ENCODE results near the gene MINDY3. TPM values are rescaled to one million over a fixed set of nuclear protein-coding genes. Genes with fewer than 3 reads are reported as not detected.
A peak's percentile ranks its signal among the peaks of the same experiment; 100 is the strongest.

MINDY3 gene
- total RNA-seq, 1 donor: 43.6 TPM

DNA sequence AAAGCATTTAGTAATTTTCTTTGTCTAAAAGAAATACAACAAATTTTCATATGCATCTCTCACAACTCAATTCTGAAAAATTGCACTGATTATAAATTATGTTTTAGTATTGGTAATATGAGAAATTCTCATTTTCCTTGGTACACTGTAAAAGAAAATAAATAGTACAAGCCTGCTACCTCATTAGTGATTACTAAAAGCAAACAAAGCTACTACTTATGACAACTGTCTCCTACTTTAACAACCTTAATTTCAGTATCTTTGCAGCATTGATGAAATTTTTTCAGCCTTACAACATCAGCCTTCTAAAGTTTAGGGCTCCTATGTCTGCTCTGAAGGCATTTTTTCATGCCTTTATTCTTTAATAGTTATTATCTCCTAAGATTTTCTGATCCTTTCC lies 65.7 kb downstream of the MINDY3 start:
- no peak overlapping the region for H3K4me3 ChIP-seq (ENCODE audit: low read depth, low read length)
- no peak for DNase-seq (ENCODE audit: low read depth)
- TF ChIP-seq, protein P1, sequence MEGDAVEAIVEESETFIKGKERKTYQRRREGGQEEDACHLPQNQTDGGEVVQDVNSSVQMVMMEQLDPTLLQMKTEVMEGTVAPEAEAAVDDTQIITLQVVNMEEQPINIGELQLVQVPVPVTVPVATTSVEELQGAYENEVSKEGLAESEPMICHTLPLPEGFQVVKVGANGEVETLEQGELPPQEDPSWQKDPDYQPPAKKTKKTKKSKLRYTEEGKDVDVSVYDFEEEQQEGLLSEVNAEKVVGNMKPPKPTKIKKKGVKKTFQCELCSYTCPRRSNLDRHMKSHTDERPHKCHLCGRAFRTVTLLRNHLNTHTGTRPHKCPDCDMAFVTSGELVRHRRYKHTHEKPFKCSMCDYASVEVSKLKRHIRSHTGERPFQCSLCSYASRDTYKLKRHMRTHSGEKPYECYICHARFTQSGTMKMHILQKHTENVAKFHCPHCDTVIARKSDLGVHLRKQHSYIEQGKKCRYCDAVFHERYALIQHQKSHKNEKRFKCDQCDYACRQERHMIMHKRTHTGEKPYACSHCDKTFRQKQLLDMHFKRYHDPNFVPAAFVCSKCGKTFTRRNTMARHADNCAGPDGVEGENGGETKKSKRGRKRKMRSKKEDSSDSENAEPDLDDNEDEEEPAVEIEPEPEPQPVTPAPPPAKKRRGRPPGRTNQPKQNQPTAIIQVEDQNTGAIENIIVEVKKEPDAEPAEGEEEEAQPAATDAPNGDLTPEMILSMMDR (IDR thresholded peaks at IDR 0.05; ENCODE audit: insufficient read depth, low read length): no peak

- TF ChIP-seq, protein P1 (IDR thresholded peaks at IDR 0.05; ENCODE audit: insufficient read depth, low read length): no peak
- no peak for DNase-seq (ENCODE audit: low read depth)
- H3K4me3 ChIP-seq (ENCODE audit: low read depth, low read length): no peak overlapping the region
These were observed 66.6 kb downstream of the MINDY3 start for GRCh38 chr10:15793664-15794063.

GRCh38 chr10:15792777-15793176 lies 67.5 kb downstream of the MINDY3 start:
- no peak for DNase-seq (ENCODE audit: low read depth)
- TF ChIP-seq, protein P1 (IDR thresholded peaks at IDR 0.05; ENCODE audit: insufficient read depth, low read length): no peak
- H3K4me3 ChIP-seq (ENCODE audit: low read depth, low read length): no peak overlapping the region

DNA sequence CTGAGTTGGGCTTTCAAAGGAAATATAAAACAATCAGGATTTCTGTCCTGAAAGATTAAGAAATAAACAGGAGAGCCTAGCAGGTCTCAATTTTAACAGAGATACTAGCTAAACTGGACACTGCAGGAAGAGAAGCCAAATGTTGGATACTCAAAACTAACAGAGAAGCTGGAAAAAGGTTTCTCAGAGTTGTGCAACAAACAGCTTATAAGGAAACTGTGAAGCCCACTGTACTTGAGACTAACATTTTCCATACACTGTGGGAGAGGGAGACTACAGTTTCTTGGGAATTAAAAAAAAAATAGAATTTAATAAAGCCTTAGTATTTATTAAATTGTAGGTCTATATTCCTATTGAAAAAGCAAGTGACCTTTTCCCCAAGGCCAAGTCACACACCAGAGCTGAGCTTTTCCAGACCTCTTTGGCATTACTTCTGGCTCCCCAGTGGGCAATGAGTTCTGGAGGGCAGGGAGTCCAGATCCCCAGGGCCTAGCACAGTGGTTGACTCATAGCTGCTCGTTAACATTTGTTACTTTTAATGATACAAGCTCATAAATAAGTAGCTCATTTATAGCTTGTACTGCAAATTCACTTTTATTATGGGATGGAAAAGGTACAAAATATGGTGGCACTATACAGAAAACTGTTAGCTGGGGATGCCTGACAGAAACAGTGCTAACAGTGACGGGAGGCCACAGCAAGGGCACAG lies 68.3 kb downstream of the MINDY3 start:
- H3K4me3 ChIP-seq (ENCODE audit: low read depth, low read length): no peak overlapping the region
- DNase-seq (ENCODE audit: low read depth): peak; percentile 64
- TF ChIP-seq, protein P1 (IDR thresholded peaks at IDR 0.05; ENCODE audit: insufficient read depth, low read length): no peak

- TF ChIP-seq, protein P1 (IDR thresholded peaks at IDR 0.05; ENCODE audit: insufficient read depth, low read length): no peak
- H3K4me3 ChIP-seq (ENCODE audit: low read depth, low read length): no peak overlapping the region
- DNase-seq (ENCODE audit: low read depth): peak; percentile 92
These were observed 70.3 kb downstream of the MINDY3 start for GRCh38 chr10:15789793-15790525.

DNA sequence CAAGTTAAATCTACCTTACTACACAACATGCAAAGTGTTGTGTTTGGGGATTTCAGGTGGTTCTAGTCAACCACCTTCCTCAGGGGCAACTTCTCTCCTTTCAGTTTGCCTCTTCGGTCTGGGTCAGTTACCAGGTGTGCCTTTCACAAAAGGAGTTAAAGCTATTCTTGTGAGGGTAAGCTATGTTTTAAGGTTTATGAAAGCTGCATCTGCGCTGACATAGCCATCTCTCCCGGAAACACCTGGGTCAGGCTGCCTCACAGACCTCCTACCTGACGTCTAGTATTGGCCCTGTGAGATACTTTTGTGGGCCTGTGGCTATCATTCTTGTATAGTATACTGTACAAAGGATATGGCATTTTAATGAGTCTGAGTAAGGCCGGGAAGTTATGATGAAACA lies 72.9 kb downstream of the MINDY3 start:
- TF ChIP-seq, protein P1 (IDR thresholded peaks at IDR 0.05; ENCODE audit: insufficient read depth, low read length): no peak
- no peak for DNase-seq (ENCODE audit: low read depth)
- no peak overlapping the region for H3K4me3 ChIP-seq (ENCODE audit: low read depth, low read length)
